H1 (cell line): ENCODE results near the gene CREB3. TPM values are rescaled to one million over a fixed set of nuclear protein-coding genes. Genes with fewer than 3 reads are reported as not detected.

Experiments
- polyA plus RNA-seq, 7 experiments: library from polyadenylated mRNA; depleted of rRNA in 3 of 7; stranded (reverse) in 5 of 7; unstranded in 2 of 7; fragments of >200 nt in 5 of 7; fragments of 200-250 nt in 2 of 7; gene quantifications; 1 replicate in 5 of 7; 2 replicates in 1 of 7; 4 replicates in 1 of 7; pipeline versions ENCODE4 v1.2.1 to v1.2.3, GENCODE V29; 2011 to 2013; ENCODE audit warnings: missing spikeins in 2 of 7, mixed read lengths in 2 of 7
- total RNA-seq: library from RNA; stranded (reverse); fragmentation: NEBNext Ultra II Directional; extraction: Animal tissue kit (Norgen Biotek cat#: 25700); gene quantifications from 2 replicates; pipeline ENCODE4 v1.2.1, GENCODE V29; 2021
- TF ChIP-seq, protein P1 (sequence below): fragments of 300-600 bp; sonication (generic); IDR thresholded peaks from 2 replicates; pipeline ENCODE4 v1.7.1; 2012; ENCODE audit warnings: low read length, moderate library complexity, mild to moderate bottlenecking, inconsistent platforms; ENCODE audit not compliant: insufficient replicate concordance

CREB3 gene
- total and polyA plus RNA-seq, 2 of the 8 experiments (the other 6 are each of a cell fraction or from before 2014, with no cell fraction given) = 24.4 to 25.7 TPM

DNA sequence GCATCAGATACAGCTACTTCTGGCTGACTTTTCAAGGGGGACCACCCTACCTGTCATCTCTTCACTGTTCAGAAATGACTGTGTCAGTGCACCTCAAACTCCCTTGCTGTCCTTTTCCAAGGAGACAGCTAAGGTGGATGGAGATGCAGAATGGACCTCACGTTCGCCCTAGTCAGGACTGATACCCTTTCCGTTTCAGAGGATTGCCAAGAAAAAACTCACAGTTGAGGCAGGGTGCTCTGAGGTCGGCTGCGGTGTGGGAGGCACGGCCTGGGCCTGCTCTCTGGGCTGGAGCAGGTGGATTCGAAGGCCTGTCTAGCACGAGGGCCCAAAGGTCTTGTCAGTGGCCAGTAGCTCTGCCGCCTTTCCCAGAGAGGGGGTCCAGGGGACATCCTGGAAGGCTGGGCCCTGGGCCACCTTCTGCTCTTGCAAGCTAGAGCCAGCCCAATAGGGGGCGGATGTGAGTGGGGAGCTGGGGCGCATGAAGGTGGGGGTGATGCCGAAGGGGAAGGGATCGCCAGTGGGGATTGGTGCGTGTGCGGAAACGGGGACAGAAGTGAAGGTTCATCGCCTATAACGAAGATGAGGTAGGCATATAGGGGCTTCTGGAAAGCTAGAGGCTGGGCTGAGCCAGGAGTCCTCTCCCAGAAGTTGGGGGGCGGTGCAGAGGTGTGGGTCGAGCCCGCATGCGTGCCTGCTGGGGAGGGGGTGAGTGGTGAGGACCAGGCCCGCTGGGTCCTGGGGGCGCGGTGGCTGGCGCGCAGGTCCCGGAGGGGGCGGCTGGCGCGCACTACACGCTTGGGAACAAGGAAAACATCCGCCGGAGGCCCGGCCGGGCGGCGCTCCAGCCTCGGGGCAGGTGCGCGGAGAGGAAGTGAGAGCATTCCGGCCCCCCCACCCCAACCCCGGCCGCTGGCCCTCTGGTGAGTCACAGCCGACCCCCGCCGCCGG is 24.1 kb downstream of the CREB3 start (continued):
- TF ChIP-seq, protein P1, sequence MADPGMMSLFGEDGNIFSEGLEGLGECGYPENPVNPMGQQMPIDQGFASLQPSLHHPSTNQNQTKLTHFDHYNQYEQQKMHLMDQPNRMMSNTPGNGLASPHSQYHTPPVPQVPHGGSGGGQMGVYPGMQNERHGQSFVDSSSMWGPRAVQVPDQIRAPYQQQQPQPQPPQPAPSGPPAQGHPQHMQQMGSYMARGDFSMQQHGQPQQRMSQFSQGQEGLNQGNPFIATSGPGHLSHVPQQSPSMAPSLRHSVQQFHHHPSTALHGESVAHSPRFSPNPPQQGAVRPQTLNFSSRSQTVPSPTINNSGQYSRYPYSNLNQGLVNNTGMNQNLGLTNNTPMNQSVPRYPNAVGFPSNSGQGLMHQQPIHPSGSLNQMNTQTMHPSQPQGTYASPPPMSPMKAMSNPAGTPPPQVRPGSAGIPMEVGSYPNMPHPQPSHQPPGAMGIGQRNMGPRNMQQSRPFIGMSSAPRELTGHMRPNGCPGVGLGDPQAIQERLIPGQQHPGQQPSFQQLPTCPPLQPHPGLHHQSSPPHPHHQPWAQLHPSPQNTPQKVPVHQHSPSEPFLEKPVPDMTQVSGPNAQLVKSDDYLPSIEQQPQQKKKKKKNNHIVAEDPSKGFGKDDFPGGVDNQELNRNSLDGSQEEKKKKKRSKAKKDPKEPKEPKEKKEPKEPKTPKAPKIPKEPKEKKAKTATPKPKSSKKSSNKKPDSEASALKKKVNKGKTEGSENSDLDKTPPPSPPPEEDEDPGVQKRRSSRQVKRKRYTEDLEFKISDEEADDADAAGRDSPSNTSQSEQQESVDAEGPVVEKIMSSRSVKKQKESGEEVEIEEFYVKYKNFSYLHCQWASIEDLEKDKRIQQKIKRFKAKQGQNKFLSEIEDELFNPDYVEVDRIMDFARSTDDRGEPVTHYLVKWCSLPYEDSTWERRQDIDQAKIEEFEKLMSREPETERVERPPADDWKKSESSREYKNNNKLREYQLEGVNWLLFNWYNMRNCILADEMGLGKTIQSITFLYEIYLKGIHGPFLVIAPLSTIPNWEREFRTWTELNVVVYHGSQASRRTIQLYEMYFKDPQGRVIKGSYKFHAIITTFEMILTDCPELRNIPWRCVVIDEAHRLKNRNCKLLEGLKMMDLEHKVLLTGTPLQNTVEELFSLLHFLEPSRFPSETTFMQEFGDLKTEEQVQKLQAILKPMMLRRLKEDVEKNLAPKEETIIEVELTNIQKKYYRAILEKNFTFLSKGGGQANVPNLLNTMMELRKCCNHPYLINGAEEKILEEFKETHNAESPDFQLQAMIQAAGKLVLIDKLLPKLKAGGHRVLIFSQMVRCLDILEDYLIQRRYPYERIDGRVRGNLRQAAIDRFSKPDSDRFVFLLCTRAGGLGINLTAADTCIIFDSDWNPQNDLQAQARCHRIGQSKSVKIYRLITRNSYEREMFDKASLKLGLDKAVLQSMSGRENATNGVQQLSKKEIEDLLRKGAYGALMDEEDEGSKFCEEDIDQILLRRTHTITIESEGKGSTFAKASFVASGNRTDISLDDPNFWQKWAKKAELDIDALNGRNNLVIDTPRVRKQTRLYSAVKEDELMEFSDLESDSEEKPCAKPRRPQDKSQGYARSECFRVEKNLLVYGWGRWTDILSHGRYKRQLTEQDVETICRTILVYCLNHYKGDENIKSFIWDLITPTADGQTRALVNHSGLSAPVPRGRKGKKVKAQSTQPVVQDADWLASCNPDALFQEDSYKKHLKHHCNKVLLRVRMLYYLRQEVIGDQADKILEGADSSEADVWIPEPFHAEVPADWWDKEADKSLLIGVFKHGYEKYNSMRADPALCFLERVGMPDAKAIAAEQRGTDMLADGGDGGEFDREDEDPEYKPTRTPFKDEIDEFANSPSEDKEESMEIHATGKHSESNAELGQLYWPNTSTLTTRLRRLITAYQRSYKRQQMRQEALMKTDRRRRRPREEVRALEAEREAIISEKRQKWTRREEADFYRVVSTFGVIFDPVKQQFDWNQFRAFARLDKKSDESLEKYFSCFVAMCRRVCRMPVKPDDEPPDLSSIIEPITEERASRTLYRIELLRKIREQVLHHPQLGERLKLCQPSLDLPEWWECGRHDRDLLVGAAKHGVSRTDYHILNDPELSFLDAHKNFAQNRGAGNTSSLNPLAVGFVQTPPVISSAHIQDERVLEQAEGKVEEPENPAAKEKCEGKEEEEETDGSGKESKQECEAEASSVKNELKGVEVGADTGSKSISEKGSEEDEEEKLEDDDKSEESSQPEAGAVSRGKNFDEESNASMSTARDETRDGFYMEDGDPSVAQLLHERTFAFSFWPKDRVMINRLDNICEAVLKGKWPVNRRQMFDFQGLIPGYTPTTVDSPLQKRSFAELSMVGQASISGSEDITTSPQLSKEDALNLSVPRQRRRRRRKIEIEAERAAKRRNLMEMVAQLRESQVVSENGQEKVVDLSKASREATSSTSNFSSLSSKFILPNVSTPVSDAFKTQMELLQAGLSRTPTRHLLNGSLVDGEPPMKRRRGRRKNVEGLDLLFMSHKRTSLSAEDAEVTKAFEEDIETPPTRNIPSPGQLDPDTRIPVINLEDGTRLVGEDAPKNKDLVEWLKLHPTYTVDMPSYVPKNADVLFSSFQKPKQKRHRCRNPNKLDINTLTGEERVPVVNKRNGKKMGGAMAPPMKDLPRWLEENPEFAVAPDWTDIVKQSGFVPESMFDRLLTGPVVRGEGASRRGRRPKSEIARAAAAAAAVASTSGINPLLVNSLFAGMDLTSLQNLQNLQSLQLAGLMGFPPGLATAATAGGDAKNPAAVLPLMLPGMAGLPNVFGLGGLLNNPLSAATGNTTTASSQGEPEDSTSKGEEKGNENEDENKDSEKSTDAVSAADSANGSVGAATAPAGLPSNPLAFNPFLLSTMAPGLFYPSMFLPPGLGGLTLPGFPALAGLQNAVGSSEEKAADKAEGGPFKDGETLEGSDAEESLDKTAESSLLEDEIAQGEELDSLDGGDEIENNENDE = no peak
